Islet precursor cell (in vitro differentiated cells): ENCODE results near the gene RBMS2.
"Not testable (repeated sequence)": the region's sequence is repeated elsewhere in the genome, so short reads cannot be mapped to it uniquely, and the experiment has no call there.

ENCODE experiments used
- DNase-seq: peaks from one replicate; pipeline ENCODE4 v3.0.0-alpha.2; 2018

Gene RBMS2, protein sequence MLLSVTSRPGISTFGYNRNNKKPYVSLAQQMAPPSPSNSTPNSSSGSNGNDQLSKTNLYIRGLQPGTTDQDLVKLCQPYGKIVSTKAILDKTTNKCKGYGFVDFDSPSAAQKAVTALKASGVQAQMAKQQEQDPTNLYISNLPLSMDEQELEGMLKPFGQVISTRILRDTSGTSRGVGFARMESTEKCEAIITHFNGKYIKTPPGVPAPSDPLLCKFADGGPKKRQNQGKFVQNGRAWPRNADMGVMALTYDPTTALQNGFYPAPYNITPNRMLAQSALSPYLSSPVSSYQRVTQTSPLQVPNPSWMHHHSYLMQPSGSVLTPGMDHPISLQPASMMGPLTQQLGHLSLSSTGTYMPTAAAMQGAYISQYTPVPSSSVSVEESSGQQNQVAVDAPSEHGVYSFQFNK

DNA sequence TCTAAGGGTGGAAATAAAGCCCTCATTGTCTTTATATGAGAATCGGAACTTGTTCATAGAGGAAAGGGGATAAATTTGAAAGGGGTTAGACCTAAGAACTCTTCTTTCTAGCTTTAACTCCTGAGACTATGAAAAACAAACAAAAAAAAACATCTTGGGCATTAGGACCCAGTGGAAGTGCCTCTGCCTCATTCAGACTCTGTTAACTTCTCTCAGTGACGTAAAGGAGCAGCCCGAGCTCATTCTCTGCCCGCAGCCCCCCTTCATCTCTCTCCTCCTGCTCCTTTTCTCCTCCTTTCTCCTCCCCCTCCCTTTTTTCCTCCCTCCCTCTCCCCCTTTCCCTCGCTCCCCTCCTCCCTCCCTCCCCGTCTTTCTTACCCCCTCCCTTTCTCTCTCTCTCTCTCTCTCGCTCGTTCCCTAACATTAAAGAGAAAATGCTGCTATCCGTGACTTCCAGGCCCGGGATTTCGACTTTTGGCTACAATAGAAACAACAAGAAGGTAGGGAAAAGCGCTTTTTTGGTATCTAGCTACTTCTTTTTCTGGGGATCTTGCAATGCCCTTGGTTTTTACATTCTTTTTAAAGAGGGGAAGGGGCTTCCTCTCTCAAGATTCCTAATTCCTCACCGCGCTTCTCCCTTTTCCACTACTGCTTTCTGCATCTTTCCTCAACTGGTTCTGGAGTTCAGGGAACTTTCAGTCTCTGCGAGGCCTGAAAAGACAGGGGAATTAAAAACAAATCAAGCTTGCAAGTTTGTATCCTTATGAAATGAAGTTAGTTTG lies at the start of gene RBMS2:
TSS of gene RBMS2 (plus strand) at position 231 of the 782 bp plus-strand sequence. CDS start at position 435, 204 bp downstream.
- peak; percentile 96 for DNase-seq

DNA sequence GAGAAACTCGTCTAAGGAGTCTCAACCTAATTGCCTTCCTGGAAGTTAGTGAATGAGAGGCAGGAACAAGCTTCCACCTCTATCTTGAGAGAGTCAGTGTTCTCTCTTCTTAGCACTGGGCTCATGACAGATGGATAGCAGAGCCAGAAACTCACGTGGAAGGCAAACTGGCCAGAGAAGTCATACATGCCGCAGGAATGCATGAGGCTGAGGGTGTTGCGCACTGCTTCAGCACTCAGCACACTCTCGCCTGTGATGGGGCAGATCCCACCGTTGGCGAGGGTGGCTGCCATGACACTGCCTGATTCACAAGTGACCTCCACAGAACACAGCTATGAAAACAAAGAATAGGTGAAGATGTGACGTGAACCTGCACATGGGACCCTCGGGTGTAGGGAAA lies 47.2 kb upstream of the RBMS2 start:
- DNase-seq = no peak

DNA sequence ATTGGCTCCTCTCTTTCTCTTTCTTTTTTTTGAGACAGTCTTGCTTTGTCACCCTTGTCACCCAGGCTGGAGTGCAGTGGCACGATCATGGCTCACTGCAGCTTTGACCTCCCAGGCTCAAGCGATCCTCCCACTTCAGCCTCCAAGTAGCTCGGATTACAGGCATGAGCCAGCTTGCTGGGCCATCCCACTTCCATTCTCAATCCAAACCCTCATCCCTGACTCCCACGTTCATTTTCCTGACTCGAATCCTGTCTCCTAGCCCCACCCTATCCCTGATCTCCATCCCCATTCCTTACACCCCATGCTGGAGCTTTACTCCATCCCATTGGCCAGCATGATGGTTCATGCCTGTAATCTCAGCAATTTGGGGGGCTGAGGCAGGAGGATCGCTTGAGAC lies 45.5 kb upstream of the RBMS2 start:
- no peak for DNase-seq

- no peak for DNase-seq
Measured at GRCh38 chr12:56476972-56477432, 44.6 kb upstream of the RBMS2 start.

DNA sequence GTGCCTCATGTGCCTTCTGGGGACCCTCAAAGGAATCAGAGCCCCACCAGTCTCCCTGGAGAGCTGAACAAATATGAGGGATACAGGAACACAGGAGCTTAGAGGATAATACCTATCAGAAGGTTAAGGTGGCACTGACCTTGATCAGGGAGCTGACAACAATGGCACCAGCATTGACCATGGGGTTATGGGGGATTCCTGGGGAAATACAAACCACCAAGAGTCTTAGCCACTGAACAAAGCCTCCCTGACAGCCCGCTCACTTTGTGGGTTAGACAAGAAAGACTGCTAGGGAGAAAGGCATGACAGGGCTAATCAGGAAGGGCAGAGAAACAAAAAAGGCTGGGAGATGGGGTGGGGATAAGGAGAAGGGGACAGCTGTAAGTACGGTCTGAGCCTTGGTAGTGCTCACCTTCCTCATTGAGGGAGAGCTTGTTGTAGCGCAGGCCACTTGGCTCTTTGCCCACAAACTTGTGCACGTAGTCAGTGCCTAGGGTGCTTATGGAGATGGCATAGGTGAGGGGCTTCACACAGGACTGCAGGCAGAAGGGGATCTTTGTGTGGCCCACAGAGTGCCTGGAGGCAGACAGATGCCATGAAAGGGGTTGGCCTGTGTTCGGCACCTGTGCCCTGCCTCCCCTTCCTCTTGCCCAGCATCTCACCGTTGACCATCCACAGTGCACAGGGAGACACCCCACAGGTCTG lies 43.9 kb upstream of the RBMS2 start:
- peak; percentile 50 for DNase-seq

- DNase-seq = peak; percentile 38
Measured at GRCh38 chr12:56479625-56480024, 42.0 kb upstream of the RBMS2 start.

GRCh38 chr12:56484566-56484965 lies 37.1 kb upstream of the RBMS2 start:
- no peak for DNase-seq

GRCh38 chr12:56486694-56487093 lies 34.9 kb upstream of the RBMS2 start:
- DNase-seq = no peak

GRCh38 chr12:56487448-56488040 lies 34.1 kb upstream of the RBMS2 start:
- DNase-seq = peak; percentile 80

GRCh38 chr12:56488041-56488955 lies 33.3 kb upstream of the RBMS2 start, which contains the start of gene GLS2:
TSS of gene GLS2 (minus strand) at chr12:56488161. CDS start at chr12:56488118, 43 bp downstream.
- peak; percentile 89 for DNase-seq

GRCh38 chr12:56490360-56490759 lies 31.3 kb upstream of the RBMS2 start:
- no peak for DNase-seq

DNA sequence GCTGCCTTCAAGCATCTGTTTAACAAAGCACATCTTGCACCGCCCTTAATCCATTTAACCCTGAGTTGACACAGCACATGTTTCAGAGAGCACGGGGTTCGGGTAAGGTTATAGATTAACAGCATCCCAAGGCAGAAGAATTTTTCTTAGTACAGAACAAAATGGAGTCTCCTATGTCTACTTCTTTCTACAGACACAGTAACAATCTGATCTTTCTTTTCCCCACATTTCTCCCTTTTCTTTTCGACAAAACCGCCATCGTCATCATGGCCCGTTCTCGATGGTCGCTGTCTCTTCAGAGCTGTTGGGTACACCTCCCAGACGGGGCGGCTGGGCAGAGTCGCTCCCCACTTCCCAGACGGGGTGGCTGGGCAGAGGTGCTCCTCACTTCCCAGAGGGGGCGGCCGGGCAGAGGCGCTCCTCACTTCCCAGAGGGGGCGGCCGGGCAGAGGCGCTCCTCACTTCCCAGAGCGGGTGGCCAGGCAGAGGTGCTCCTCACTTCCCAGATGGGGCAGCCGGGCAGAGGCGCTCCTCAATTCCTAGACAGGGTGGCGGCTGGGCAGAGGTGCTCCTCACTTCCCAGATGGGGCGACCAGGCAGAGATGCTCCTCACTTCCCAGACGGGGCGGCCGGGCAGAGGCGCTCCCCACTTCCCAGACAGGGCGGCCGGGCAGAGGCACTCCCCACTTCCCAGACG lies 28.1 kb upstream of the RBMS2 start:
- DNase-seq = not testable (repeated sequence)

- not testable (repeated sequence) for DNase-seq
Measured at GRCh38 chr12:56494106-56494415, 27.6 kb upstream of the RBMS2 start.

DNA sequence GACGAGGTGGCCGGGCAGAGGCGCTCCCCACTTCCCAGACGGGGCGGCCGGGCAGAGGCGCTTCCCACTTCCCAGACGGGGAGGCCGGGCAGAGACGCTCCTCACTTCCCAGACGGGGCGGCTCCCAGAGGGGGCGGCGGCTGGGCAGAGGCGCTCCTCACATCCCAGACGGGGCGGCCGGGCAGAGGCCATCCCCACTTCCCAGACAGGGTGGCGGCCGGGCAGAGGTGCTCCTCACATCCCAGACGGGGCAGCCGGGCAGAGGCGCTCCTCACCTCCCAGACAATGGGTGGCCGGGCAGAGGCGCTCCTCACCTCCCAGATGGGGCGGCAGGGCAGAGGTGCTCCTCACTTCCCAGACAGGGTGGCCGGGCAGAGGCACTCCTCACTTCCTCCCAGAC lies 27.1 kb upstream of the RBMS2 start:
- not testable (repeated sequence) for DNase-seq

DNA sequence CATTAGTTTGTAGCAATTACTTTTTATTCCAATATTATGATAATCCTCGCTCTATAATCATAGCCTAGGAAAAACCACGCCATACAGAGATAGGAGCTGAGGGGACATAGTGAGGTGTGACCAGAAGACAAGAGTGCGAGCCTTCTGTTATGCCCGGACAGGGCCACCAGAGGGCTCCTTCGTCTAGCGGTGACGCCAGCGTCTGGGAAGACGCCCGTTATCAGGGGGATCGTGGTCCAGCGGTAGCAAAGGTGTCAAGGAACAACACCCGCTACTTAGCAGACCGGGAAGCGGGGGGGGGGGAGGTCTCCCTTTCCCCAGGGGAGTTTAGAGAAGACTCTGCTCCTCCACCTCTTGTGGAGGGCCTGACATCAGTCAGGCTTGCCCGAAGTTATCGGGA lies 24.9 kb upstream of the RBMS2 start:
- peak; percentile 70 for DNase-seq

- not testable (repeated sequence) for DNase-seq
Measured at GRCh38 chr12:56498126-56498902, 23.3 kb upstream of the RBMS2 start.

GRCh38 chr12:56499452-56499851 lies 22.2 kb upstream of the RBMS2 start:
- DNase-seq = not testable (repeated sequence)

DNA sequence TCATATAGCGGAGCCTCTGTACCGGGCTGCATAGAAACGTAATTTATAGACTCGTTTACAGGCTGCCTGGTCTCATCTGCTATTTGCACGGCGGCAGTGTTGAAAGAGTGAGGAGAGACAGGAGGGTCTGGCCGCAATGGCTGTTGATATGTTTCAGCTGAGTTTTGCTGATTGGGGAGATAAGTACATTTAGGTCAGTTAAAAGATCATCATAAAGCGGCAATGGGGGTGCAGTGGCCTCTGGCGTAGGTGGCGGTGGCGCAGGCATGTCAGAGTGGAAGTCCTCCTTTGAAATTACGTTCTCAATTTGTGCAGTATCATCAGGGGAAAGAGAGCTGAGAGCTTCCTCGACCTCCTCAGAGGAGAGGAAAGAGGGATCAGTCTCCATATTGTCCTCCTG lies 21.7 kb upstream of the RBMS2 start:
- not testable (repeated sequence) for DNase-seq

- DNase-seq = no peak
Measured at GRCh38 chr12:56510786-56511185, 10.8 kb upstream of the RBMS2 start.

- not testable (repeated sequence) for DNase-seq
Measured at GRCh38 chr12:56514014-56514318, 7.7 kb upstream of the RBMS2 start.
